H9 (cell line): ENCODE data around the gene KCNAB3. TPM values are rescaled to one million over a fixed set of nuclear protein-coding genes. Genes with fewer than 3 reads are reported as not detected.

Experiments used
- DNase-seq: peaks from one replicate; pipeline ENCODE4 v3.0.0-alpha.2; 2017
- H2AFZ ChIP-seq: one replicate; pipeline ENCODE4 v1.6.1; 2013; ENCODE audit warnings: mild to moderate bottlenecking, low read length, control low read depth, moderate library complexity
- H2AK5ac ChIP-seq: 2 replicates; pipeline ENCODE4 v1.6.1; 2013; ENCODE audit warnings: low read length, control low read depth, mixed read lengths; ENCODE audit not compliant: insufficient read length
- H2BK120ac ChIP-seq: one replicate; pipeline ENCODE4 v1.6.1; 2013; ENCODE audit warnings: low read depth, mild to moderate bottlenecking, low read length, control low read depth, inconsistent platforms; ENCODE audit not compliant: poor library complexity, severe bottlenecking
- H2BK12ac ChIP-seq: 2 replicates; pipeline ENCODE4 v1.6.1; 2013; ENCODE audit warnings: low read length, control low read depth, mixed read lengths, low read depth; ENCODE audit not compliant: insufficient read length
- H2BK15ac ChIP-seq: 2 replicates; pipeline ENCODE4 v1.6.1; 2013; ENCODE audit warnings: low read depth, low read length, control low read depth
- H2BK20ac ChIP-seq: one replicate; pipeline ENCODE4 v1.6.1; 2013; ENCODE audit warnings: low read depth, mild to moderate bottlenecking, low read length, control low read depth, inconsistent platforms; ENCODE audit not compliant: poor library complexity, severe bottlenecking
- H2BK5ac ChIP-seq: 2 replicates; pipeline ENCODE4 v1.6.1; 2013; ENCODE audit warnings: low read length, control low read depth, mixed read lengths; ENCODE audit not compliant: insufficient read length
- H3K14ac ChIP-seq: 2 replicates; pipeline ENCODE4 v1.6.1; 2013; ENCODE audit warnings: low read length, control low read depth; ENCODE audit not compliant: insufficient read depth
- H3K18ac ChIP-seq: 2 replicates; pipeline ENCODE4 v1.6.1; 2013; ENCODE audit warnings: low read depth, mild to moderate bottlenecking, mixed read lengths, low read length, control low read depth; ENCODE audit not compliant: insufficient read length
- H3K23ac ChIP-seq: 2 replicates; pipeline ENCODE4 v1.6.1; 2013; ENCODE audit warnings: low read length, control low read depth, mixed read lengths, low read depth; ENCODE audit not compliant: insufficient read length
- H3K23me2 ChIP-seq: 2 replicates; pipeline ENCODE4 v1.6.1; 2013; ENCODE audit warnings: low read depth, mild to moderate bottlenecking, mixed read lengths, low read length, control low read depth; ENCODE audit not compliant: insufficient read length, poor library complexity, severe bottlenecking
- H3K27ac ChIP-seq: 2 replicates; pipeline ENCODE4 v1.5.1; 2013; ENCODE audit warnings: low read length, control low read depth, mixed read lengths, low read depth; ENCODE audit not compliant: insufficient read length
- H3K27me3 ChIP-seq: 2 replicates; pipeline ENCODE4 v1.6.1; 2013; ENCODE audit warnings: low read length, control low read depth, inconsistent platforms; ENCODE audit not compliant: insufficient read depth
- H3K4ac ChIP-seq: 2 replicates; pipeline ENCODE4 v1.6.1; 2013; ENCODE audit warnings: low read depth, mild to moderate bottlenecking, control low read depth, inconsistent platforms, low read length, moderate library complexity
- H3K4me1 ChIP-seq: 2 replicates; pipeline ENCODE4 v1.6.1; 2013; ENCODE audit warnings: low read length, control low read depth, inconsistent platforms; ENCODE audit not compliant: insufficient read depth
- H3K4me2 ChIP-seq: 2 replicates; pipeline ENCODE4 v1.6.1; 2013; ENCODE audit warnings: low read length, control low read depth, mixed read lengths; ENCODE audit not compliant: insufficient read length, insufficient read depth
- H3K56ac ChIP-seq: 2 replicates; pipeline ENCODE4 v1.6.1; 2013; ENCODE audit warnings: low read depth, mild to moderate bottlenecking, mixed read lengths, low read length, control low read depth; ENCODE audit not compliant: insufficient read length
- H3K79me1 ChIP-seq: 2 replicates; pipeline ENCODE4 v1.6.1; 2013; ENCODE audit warnings: low read depth, mild to moderate bottlenecking, moderate library complexity, low read length, control low read depth, inconsistent platforms; ENCODE audit not compliant: insufficient read depth, poor library complexity, severe bottlenecking
- H3K79me2 ChIP-seq: 2 replicates; pipeline ENCODE4 v1.6.1; 2013; ENCODE audit warnings: low read length, control low read depth, inconsistent platforms; ENCODE audit not compliant: insufficient read depth
- H3K9ac ChIP-seq: 2 replicates; pipeline ENCODE4 v1.6.1; 2013; ENCODE audit warnings: low read length, control low read depth, mixed read lengths; ENCODE audit not compliant: insufficient read length; ENCODE audit errors: extremely low read depth
- H3K9me3 ChIP-seq: one replicate; pipeline ENCODE4 v1.6.1; 2013; ENCODE audit warnings: low read depth, low read length, inconsistent platforms; ENCODE audit not compliant: control insufficient read depth
- H3T11ph ChIP-seq: one replicate; pipeline ENCODE4 v1.6.1; 2013; ENCODE audit warnings: mild to moderate bottlenecking, low read length, control low read depth, inconsistent platforms
- H4K20me1 ChIP-seq: one replicate; pipeline ENCODE4 v1.6.1; 2013; ENCODE audit not compliant: control insufficient read depth, insufficient read length, insufficient read depth
- H4K5ac ChIP-seq: 2 replicates; pipeline ENCODE4 v1.6.1; 2013; ENCODE audit warnings: low read depth, mild to moderate bottlenecking, mixed read lengths, low read length, control low read depth; ENCODE audit not compliant: insufficient read length
- H4K8ac ChIP-seq: replicated peaks from 2 replicates; pipeline ENCODE4 v1.6.1; 2013; ENCODE audit warnings: low read length, control low read depth, mixed read lengths, low read depth; ENCODE audit not compliant: insufficient read length
- H4K91ac ChIP-seq: 2 replicates; pipeline ENCODE4 v1.6.1; 2013; ENCODE audit warnings: low read depth, mild to moderate bottlenecking, moderate library complexity, mixed read lengths, low read length, control low read depth; ENCODE audit not compliant: insufficient read length
- H3K27ac Mint-ChIP-seq, 3 experiments: 2 replicates in 2 of 3; 3 replicates in 1 of 3; pipeline ENCODE4 v1.8.0; 2020 to 2021; ENCODE audit warnings: mixed read lengths in 3 of 3, mild to moderate bottlenecking in 1 of 3, moderate library complexity in 1 of 3
- H3K27me3 Mint-ChIP-seq: 2 replicates; pipeline ENCODE4 v1.8.0; 2021; ENCODE audit warnings: low read depth, mild to moderate bottlenecking, moderate library complexity, mixed read lengths
- H3K36me3 Mint-ChIP-seq, 3 experiments: 2 replicates in 2 of 3; 3 replicates in 1 of 3; pipeline ENCODE4 v1.8.0; 2020 to 2021; ENCODE audit warnings: low read depth in 3 of 3, mixed read lengths in 3 of 3; ENCODE audit not compliant: insufficient read depth in 1 of 3
- H3K4me1 Mint-ChIP-seq, 2 experiments: 2 replicates each; pipeline ENCODE4 v1.8.0; 2020; ENCODE audit warnings: mixed read lengths in 2 of 2
- H3K4me3 Mint-ChIP-seq, 2 experiments: 2 replicates in 1 of 2; 3 replicates in 1 of 2; pipeline ENCODE4 v1.8.0; 2020 to 2021; ENCODE audit warnings: mild to moderate bottlenecking in 2 of 2, mixed read lengths in 2 of 2, moderate library complexity in 1 of 2
- H3K9me3 Mint-ChIP-seq, 2 experiments: 2 replicates in 1 of 2; 3 replicates in 1 of 2; pipeline ENCODE4 v1.8.0; 2020; ENCODE audit warnings: mild to moderate bottlenecking in 2 of 2, mixed read lengths in 2 of 2, moderate library complexity in 1 of 2
- CTCF ChIP-seq: fragments of 200-600 bp; sonication (generic); conservative IDR thresholded peaks from 3 replicates; pipeline ENCODE4 v1.8.0; 2021; ENCODE audit warnings: antibody characterized with exemption, mild to moderate bottlenecking
- WGBS: extraction: QIAGEN DNeasy Blood & Tissue Kit; methylation state at CpG from one replicate; pipeline ENCODE4 v1.1.7; 2013; ENCODE audit warnings: missing lambda C conversion rate, low lambda C conversion rate, mixed read lengths; ENCODE audit not compliant: insufficient read length; ENCODE audit errors: extremely low coverage; 5-methylcytosine and 5-hydroxymethylcytosine counted together
- total RNA-seq: library from RNA; stranded (reverse); gene quantifications from 2 replicates; pipeline ENCODE4 v1.2.1, GENCODE V29; 2021

Gene KCNAB3
- total RNA-seq, 1 experiment from 2014 or later = 6.4 TPM

- no peak overlapping the region for H3K14ac ChIP-seq
- TF ChIP-seq CTCF = no peak
- Mint-ChIP-seq H3K27ac (peak overlapping the region in 1 of 3 experiments; percentile 72; a peak in 3 of 7 replicates), H3K4me1 (peaks cover 12 to 16% of the 10 kb centered on the region in 2 experiments), H3K27me3 (no peaks in the 10 kb centered on the region; the same call in none of the 2 replicates), H3K4me3 (no peak overlapping the region), H3K9me3 (no peaks in the 10 kb centered on the region), H3K36me3 (peaks cover 14 to 68% (median 36%) of the 10 kb centered on the region in 3 experiments; a peak in 6 of 7 replicates)
- no peak overlapping the region for H2BK20ac ChIP-seq
- H2AK5ac ChIP-seq = no peak overlapping the region
- no peak overlapping the region for H2AFZ ChIP-seq
- no peaks in the 10 kb centered on the region for H3K79me1 ChIP-seq
- DNase-seq = peak; percentile 62
- no peak overlapping the region for H3T11ph ChIP-seq
- H2BK15ac ChIP-seq = no peak overlapping the region
- WGBS = no CpG with 5 or more reads among the region's 22 CpGs
- H4K20me1 ChIP-seq = no peaks in the 10 kb centered on the region
- no peak overlapping the region for H3K23ac ChIP-seq
- H2BK120ac ChIP-seq = no peak overlapping the region
- no peak overlapping the region for H3K56ac ChIP-seq
- H3K27ac ChIP-seq = no peak overlapping the region
- H2BK5ac ChIP-seq = no peak overlapping the region
- no peaks in the 10 kb centered on the region for H3K79me2 ChIP-seq
- H3K4me2 ChIP-seq = no peak overlapping the region
- no peak overlapping the region for H2BK12ac ChIP-seq
- no peaks in the 10 kb centered on the region for H3K4me1 ChIP-seq
- no peaks in the 10 kb centered on the region for H3K23me2 ChIP-seq
- no peak overlapping the region for H3K18ac ChIP-seq
- H3K27me3 ChIP-seq = no peaks in the 10 kb centered on the region; the same call in 1 of the 2 replicates
- H4K5ac ChIP-seq = no peak overlapping the region
- H4K8ac ChIP-seq = no peak overlapping the region
- H3K4ac ChIP-seq = no peak overlapping the region
- H3K9ac ChIP-seq = no peak overlapping the region
- H4K91ac ChIP-seq = no peak overlapping the region
- H3K9me3 ChIP-seq = no peaks in the 10 kb centered on the region
These were observed 26.2 kb downstream of the KCNAB3 start for GRCh38 chr17:7903154-7904103.
